ENCODE results near the gene PAK5.

DNA sequence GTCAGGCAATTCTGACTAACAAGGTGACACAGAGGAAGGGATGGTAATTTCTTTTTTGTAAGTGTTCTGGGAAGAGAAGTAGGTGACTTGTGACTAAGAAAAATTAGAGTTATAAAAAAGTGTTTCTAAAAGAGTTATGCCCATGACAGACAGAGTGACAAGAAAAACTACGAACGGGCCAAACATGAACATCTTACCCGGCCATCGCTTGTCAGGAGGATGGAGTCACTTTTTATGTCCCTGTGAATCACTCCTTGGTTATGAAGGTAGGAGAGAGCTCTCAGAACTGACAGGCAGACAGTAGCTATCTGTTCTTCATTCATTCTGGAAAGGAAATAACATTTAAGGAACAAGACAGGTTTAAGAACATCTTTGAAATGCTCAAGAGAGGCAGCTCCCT is 281.5 kb downstream of the PAK5 start:
- TF ChIP-seq, protein P1, sequence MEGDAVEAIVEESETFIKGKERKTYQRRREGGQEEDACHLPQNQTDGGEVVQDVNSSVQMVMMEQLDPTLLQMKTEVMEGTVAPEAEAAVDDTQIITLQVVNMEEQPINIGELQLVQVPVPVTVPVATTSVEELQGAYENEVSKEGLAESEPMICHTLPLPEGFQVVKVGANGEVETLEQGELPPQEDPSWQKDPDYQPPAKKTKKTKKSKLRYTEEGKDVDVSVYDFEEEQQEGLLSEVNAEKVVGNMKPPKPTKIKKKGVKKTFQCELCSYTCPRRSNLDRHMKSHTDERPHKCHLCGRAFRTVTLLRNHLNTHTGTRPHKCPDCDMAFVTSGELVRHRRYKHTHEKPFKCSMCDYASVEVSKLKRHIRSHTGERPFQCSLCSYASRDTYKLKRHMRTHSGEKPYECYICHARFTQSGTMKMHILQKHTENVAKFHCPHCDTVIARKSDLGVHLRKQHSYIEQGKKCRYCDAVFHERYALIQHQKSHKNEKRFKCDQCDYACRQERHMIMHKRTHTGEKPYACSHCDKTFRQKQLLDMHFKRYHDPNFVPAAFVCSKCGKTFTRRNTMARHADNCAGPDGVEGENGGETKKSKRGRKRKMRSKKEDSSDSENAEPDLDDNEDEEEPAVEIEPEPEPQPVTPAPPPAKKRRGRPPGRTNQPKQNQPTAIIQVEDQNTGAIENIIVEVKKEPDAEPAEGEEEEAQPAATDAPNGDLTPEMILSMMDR (IDR thresholded peaks at IDR 0.05) = no peak
- no peak for TF ChIP-seq EZH2 (IDR thresholded peaks at IDR 0.05)
